Left ventricle myocardium superior (tissue), 1 donor: ENCODE data around the gene SNTN. TPM values are rescaled to one million over a fixed set of nuclear protein-coding genes. Genes with fewer than 3 reads are reported as not detected.
A peak's percentile ranks its signal among the peaks of the same experiment; 100 is the strongest.
"Not testable (repeated sequence)": the region's sequence is repeated elsewhere in the genome, so short reads cannot be mapped to it uniquely, and the experiment has no call there.

ENCODE experiments used
- ATAC-seq: fragments of 200-7000 bp; cut with Tn5 transposase; one replicate; pipeline ENCODE4 v1.9.1; 2020; ENCODE audit warnings: mild to moderate bottlenecking, moderate library complexity
- DNase-seq: peaks from one replicate; pipeline ENCODE4 v3.0.0-alpha.2; 2020
- intact Hi-C: fragments of 100-400 bp; cut with micrococcal nuclease; formaldehyde crosslinking; loops from one replicate; pipeline ENCODE4 v1.11.0; 2022
- long read RNA-seq: library from polyadenylated mRNA; unstranded; transcript quantifications from one replicate; pipeline ENCODE4 v2.0.0, GENCODE V29; 2021
- total RNA-seq: library from RNA; stranded (reverse); fragmentation: NEBNext Ultra II Directional; extraction: Animal tissue kit (Norgen Biotek cat#: 25700); gene quantifications from one replicate; pipeline ENCODE4 v1.2.1, GENCODE V29; 2021
- donor health status: DM: no; HTN: yes; CAD: no; lungs with severe emphysema.

Gene SNTN
- total RNA-seq, result not detected
- long read RNA-seq, result 0 reads

DNA sequence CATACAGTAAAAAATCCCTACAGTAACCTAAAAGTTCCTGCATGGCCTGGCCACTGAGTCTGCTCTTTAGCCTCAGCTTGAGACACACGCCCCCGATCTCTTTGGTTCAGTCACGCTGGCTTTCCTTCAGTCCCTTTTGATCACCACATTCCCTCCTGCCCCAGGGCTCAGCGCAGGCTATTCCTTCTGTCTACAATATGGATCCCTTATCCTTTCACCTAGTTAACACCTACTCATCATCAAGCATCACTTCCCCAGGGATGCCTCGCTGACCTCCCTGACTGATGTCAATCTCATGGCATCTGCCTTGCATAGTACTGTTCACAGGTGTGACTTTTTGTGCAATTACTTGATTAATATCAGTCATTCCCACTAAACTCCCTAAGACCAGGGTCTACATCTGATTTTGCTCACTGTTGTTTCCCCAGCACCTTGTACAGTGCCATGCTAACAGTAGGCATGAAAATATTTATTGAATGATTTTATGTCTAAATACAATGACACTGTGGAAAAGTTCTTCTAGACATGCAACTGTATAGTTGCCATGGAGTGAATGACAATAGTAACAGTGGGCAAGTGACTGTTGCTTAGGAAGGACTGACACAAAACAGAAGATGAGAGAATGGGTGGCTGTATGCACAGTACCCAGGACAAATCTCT lies at the start of gene SNTN:
SNTN (plus strand) TSS at position 610 of the 660 bp plus-strand sequence; CDS start at position 623, 13 bp downstream.
- no peak for DNase-seq
- no peak for ATAC-seq
- intact Hi-C loops, result no loop called here

DNA sequence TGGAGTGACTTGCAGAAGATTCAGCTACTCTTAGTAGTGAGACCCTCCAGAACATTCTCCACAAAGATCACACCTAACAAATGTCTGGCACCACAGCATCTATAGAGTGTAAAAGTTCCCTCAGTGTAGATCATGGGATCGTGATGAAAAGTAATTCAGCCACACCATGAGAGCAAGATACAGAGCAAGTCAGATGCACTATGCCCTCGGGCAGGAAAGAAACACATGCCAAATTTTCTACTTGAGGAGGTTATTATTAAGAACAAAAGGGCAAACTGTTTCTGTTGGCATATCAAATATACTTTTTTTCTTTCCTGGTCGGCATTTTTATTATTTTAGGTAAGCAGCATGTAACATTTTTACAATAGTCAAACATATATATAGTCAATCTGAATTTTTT lies 44.8 kb upstream of the SNTN start:
- intact Hi-C loops, result no loop called here
- ATAC-seq, result no peak

DNA sequence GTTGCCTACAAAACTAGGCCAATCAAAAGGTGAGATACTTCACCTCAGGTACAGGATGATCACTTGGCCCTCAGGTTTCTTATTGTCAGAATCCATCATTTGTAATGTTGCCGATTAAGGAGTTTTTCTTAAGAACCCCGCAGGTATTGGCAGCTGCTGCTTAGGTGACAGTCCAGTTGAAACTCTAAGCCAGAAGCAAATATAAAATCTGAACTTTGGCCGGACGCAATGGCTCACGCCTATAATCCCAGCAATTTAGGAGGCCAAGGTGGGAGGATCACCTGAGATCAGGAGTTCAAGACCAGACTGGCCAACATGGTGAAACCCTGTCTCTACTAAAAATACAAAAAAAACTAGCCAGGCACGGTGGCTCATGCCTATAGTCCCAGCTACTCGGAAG lies 43.1 kb upstream of the SNTN start:
- DNase-seq (no peak), ATAC-seq (no peak)
- intact Hi-C loops, result no loop called here

More for the DNA sequence above, 44.8 kb upstream of the SNTN start:
- DNase-seq, result no peak

GRCh38 chr3:63609834-63610233 lies 42.6 kb upstream of the SNTN start:
- intact Hi-C loops, result no loop called here
- no peak for DNase-seq
- no peak for ATAC-seq

DNA sequence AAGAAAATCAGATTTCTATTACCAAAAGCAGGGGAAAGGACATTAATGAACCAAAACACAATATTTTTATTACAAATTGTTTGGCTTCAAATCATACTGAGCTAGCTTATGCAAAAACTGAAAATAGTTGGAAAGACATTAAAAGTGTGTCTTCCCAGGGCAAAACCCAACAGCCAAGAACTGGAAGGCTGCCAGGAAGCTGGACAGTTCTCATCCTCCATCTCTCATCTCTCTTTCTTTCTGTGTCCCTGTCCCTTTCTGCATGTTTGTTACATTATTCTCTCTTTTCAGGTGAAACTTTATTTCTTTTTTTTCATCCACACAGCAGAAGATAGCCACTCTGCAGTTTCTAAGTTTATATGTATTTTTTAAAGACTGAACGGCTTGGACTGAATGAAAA lies 41.1 kb upstream of the SNTN start:
- ATAC-seq (no peak), DNase-seq (no peak)
- intact Hi-C loops, result no loop called here

DNA sequence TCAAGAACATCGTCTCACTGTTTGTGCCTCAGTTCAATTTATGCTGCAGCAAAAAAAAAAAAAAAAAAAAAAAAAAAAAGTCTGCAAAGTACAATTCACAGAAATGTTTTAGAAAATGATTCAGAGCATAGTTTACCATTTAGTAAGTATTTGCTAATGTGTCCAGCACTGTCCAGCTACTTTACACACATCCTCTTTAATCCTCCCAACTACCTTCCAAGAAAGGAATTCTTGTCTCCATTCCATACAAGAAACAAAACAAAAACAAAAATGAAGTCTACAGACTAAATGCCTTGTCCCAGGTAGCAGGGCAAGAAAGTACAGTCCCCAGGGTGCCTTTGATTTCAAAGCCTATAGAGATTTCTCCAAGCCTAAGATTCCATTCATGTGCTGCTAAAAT lies 38.9 kb upstream of the SNTN start:
- intact Hi-C loops, result no loop called here
- ATAC-seq, result no peak
- no peak for DNase-seq

GRCh38 chr3:63617391-63617790 lies 35.1 kb upstream of the SNTN start:
- intact Hi-C loops, result no loop called here
- DNase-seq, result no peak
- no peak for ATAC-seq

DNA sequence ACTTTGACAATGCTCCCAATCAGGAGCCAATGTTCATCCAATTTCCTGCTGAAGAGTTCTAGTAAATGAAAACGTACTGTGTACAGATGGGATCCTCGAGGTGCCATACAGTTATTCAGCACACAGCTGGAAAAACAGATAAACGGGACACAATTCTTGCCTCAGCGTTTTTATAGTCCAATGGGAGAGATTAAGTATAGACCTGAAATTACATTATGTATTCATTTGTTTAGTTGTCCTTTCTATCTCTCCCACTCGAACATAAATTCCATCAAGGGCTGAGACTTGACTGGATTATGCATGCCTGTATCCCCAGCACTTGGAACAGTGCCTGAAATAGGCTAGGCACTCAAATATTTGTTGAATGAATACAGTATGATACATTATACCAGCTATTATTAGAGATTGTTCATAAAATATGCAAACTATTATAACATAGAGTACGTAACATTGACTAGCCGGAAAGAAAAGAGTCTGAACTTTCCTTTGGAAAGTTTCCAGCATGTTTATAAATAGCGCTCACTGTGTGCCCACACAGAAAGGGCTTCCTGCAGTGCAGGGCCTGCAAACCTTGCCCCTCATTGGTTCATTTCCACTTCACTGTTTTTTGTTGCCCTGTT lies 27.4 kb upstream of the SNTN start:
- intact Hi-C loops, result no loop called here
- ATAC-seq, result peak; percentile 35
- DNase-seq, result no peak

- DNase-seq (no peak), ATAC-seq (no peak)
- intact Hi-C loops, result no loop called here
These were observed 20.8 kb upstream of the SNTN start for GRCh38 chr3:63631670-63632069.

DNA sequence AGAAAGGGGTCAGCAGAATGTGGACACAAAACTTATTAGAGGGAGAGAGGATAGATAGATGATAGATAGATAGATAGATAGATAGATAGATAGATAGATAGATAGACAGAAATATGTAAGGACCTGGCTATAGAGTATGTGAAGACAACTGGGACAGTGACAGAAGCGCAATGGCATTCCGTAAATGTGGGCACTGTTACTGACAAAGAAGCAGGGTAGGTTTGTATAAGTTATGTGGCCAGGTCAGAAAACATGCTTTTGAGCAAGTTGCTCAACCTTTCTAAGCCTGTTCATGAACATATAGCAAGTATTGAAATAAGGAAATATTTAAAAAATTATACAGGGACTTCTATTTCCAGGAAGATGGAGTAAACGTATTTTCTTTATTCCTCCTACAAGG lies 17.3 kb upstream of the SNTN start:
- ATAC-seq (no peak), DNase-seq (no peak)
- intact Hi-C loops, result no loop called here

GRCh38 chr3:63639806-63640205 lies 12.7 kb upstream of the SNTN start:
- DNase-seq, result no peak
- intact Hi-C loops, result no loop called here
- ATAC-seq, result no peak

GRCh38 chr3:63642488-63642887 lies 10.0 kb upstream of the SNTN start:
- intact Hi-C loops, result no loop called here
- DNase-seq, result no peak
- no peak for ATAC-seq

DNA sequence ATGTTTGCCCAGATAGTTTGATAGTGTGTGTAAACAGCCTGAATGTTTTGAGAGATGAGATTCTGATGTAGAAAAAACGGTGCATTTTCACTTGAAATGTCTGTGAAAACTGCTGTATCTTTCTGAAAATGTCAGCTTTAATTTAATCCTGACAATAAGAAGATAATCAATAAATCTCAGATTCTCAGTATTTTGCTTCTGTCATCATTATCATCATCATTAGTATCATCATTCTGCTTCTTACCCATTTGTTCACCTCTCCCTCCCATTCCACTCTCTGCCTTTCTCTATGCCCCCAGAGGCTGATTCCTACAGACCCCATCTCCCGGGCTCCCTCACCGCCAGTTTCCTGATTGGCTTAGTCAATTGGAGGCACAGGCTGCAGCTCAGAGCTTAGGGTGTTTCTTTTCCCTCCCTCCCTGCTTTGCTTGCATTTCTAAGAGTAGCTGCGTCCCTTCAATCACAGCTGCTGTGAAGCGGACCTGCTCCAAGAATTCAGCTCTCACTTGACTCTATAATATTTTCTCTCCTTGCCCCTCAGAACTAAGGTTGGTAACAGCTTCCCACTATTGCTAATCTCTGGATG lies 8.2 kb upstream of the SNTN start:
- no peak for ATAC-seq
- intact Hi-C loops, result no loop called here
- no peak for DNase-seq

DNA sequence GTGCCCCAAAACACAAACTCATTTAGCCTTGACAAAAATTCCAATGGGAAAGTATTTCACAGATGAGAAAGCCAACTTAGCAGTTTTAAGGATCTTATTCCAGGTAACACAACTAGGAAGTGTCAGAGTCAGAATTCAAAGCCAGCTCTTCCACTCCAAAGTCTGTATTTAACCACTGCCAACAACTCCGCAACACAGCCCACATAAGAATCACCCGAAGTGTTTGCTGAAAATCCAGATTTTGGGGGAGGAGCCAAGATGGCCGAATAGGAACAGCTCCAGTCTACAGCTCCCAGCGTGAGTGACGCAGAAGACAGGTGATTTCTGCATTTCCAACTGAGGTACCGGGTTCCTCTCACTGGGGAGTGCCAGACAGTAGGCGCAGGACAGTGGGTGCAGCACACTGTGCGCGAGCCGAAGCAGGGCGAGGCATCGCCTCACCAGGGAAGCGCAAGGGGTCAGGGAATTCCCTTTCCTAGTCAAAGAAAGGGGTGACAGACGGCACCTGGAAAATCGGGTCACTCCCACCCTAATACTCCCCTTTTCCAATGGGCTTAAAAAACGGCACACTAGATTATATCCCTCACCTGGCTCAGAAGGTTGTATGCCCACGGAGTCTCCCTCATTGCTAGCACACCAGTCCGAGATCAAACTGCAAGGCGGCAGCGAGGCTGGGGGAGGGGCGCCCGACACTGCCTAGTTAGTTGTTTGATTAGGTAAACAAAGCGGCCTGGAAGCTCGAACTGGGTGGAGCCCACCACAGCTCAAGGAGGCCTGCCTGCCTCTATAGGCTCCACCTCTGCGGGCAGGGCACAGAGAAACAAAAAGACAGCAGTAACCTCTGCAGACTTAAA lies 7.3 kb upstream of the SNTN start:
- DNase-seq, ATAC-seq, intact Hi-C loops: not testable (repeated sequence)

DNA sequence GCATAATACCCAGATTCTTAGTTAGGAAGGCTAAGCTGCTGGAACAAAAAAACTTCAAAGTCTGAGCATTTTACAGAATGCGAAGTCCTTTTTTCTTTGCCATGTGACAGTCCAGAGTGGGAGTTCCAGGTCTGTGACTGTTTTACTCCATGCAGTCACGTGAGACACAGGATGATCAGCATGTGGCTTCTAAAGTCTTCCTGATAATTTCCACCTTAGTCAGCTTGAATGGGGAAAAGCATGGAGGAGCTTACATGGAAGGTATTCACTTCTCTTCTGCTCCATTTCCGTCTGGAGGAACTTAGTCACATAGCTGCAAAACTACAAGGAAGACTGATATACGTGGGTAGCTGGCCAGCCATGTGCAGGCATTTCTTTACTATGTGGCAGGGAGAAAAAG lies 1.7 kb downstream of the SNTN start:
- ATAC-seq (no peak), DNase-seq (no peak)
- intact Hi-C loops, result no loop called here

DNA sequence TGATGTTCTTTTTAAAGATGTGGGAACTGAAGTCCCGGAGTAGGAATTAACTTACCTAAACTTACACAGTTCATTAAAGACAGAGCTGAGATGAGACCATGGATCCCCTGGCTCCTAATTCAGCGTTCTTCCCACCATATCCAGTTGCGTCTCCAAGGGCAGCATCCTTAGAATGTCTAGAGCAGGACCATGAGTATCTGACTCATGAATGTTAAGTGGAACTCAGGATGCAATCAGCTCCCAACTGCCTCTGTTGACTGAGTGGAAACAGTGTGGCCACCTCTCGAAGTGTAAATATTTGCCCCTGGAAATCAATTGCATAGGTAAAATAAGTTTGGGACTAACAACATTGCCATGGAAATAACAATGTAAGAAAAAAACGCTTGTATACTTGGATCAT lies 2.5 kb downstream of the SNTN start:
- intact Hi-C loops, result no loop called here
- DNase-seq (no peak), ATAC-seq (no peak)

GRCh38 chr3:63655519-63655918 lies 3.0 kb downstream of the SNTN start:
- intact Hi-C loops, result no loop called here
- DNase-seq, result no peak

GRCh38 chr3:63656786-63657185 lies 4.3 kb downstream of the SNTN start:
- DNase-seq (no peak), ATAC-seq (no peak)
- intact Hi-C loops, result no loop called here

More at GRCh38 chr3:63655519-63655918, 3.0 kb downstream of the SNTN start:
- ATAC-seq, result no peak

GRCh38 chr3:63661242-63661641 lies 8.8 kb downstream of the SNTN start:
- ATAC-seq, result no peak
- intact Hi-C loops, result no loop called here
- no peak for DNase-seq

DNA sequence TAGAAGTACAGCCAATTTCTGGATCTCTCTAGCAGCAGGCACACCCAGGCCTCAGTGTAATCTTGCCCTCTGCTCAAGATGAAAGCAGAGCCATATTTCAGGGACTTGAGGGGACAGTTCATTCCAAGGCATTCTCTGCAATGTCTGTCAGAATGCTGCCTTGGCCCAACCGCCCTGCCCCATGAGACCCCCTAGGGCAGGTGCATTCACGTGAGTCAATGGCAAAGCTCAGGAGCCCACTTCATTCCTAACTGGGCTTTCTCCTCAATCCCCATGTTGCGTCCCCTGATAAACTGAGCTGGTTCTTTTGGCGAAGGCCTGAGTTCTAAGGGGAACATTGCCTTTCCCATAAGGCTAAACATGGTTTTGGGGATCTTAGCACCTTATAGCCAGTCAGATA lies 9.5 kb downstream of the SNTN start:
- no peak for DNase-seq
- no peak for ATAC-seq
- intact Hi-C loops, result no loop called here
